ENCODE measurements around the gene CLCN7.

The CLCN7 gene

DNA sequence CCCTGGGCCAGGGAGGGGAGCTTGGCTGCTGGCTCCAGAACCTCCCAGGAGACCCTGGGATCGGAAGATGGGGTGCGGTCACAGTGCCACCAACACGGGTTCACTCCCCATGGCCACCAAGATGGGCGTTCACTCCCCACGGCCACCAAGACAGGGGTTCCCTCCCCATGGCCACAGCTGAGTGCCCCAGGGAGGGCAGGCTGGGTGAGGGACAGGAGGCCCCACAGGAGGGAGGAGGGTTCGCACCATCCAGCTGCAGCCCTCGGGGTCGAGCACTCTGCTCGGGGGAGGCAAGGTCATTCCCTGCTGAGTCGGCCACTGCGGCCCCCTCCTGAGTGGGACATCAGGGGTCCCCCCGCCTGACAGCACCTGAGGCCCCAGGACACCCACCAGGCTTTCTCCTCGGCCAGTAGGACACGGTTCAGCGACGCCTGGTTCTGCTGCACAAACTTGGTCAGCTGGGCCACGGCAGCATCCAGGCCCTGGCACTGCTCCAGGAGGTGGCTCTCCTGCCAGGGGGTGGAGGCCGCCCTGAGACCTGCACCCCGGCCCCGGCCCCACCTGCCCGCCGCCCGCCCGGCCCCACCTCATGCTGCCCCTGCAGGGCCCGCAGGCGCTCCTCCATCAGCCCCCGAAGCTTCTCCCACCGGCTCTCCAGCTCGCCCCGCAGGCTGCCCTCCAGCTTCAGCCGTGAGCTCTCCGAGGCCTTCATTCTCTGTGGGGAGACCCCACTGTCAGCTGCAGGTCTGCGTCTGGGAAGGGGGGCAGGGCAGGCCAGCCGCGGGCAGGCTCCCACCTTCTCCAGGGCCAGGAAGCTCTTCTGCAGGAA, 36.4 kb downstream of the CLCN7 start:
- no peak for DNase-seq
- in situ Hi-C loops (cut with MboI; ENCODE audit: low pct_unique_long_range_greater_than_20kb, low sequenced_read_pairs) = no loop called here

DNA sequence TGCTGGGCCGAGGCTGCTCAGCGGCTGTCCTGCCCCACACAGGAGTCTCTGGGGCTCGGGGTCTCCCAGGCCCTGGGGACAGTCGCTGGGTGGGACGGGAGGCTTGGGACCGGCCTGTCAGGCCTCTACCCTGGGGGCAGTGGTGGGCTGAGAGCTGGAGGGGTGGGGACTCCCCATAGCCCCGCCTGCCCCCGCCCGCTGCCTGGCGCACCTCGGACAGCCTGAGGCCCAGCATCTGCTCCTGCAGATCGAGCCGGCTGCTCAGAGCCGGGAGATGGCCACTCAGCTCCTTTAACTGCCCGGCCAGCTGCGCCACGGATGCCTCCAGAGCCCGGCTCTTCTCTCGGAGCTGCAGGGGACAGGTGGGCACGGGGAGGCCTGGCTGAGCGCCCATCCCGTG, 37.2 kb downstream of the CLCN7 start:
- in situ Hi-C loops (cut with MboI; ENCODE audit: low pct_unique_long_range_greater_than_20kb, low sequenced_read_pairs) = no loop called here
- DNase-seq = no peak

DNA sequence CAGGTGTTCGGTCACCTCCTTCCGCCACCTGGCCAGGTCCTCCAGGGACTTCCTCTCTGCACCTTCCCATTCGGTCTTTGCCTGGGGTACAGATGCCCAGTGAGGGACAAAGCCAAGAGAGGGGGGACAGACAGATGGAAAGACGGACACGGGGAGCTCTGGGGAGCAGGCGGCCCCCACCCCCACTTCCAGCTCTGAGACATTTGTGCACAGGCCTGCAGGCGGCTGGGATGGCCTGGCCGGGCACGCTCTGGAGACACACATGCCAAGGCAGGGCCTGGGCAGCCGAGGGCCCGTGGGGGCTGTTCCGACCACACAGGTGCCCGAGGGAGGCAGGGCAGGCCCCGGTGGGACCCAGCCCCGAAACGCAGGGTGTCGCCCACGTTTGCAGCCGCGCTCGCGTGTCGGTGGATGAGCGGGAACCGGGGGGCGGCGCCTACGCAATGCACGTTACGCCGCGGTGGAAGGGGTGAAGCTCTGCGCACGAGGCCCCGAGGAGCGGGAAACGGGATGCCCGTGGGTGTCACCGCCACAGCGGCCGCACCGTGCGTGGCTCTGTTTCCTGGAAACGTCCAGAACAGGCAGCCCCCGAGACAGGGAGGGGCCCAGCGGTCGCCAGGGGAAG, 38.0 kb downstream of the CLCN7 start:
- no peak for DNase-seq
- in situ Hi-C loops (cut with MboI; ENCODE audit: low pct_unique_long_range_greater_than_20kb, low sequenced_read_pairs) = no loop called here

GRCh38 chr16:1435921-1436697, 38.7 kb downstream of the CLCN7 start:
- DNase-seq = no peak
- in situ Hi-C loops (cut with MboI; ENCODE audit: low pct_unique_long_range_greater_than_20kb, low sequenced_read_pairs) = no loop called here

DNA sequence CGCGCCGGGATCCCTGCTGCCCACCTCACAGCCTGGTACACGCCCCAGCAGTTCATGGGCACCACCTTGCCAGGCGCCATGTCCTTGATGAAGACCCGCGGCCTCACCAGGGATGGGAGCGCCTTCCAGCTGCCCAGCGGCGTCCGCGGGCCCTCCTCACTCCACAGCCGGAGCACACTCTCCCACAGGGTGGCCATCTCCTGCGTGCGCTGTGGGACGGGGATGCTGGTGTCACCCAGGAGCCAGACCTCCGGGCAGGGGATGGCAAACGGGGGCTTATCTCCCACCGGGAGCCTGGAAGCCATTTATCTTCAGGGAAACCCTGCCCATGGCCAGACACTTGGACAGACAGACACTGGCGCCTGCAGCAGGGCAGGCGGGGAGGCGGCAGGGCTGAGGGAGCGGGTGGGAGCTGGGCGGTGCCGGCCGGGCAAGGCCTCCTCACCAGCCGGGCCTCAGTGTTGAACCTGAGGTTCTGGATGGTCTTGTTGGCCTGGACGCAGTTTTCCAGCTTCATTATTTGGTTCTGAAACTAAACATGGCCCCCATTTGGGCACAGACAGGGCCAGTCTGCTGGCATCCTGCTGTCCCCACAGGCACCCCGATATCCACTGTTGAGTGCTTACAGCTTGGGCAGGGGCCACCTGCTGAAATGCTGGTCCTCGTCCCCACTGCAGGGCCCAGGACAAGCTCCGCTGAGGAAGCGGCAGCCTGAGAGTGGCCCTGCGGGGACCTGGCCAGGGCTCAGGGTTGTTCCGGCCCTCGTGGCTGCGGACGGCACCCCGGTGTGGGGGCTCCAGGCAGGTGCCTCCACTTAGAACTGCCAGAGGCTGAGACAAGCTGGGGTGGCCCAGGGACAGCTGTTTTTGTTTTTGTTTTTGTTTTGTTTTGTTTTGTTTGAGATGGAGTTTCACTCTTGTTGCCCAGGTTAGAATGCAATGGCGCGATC, 39.9 kb downstream of the CLCN7 start:
- in situ Hi-C loops (cut with MboI; ENCODE audit: low pct_unique_long_range_greater_than_20kb, low sequenced_read_pairs) = no loop called here
- no peak for DNase-seq

DNA sequence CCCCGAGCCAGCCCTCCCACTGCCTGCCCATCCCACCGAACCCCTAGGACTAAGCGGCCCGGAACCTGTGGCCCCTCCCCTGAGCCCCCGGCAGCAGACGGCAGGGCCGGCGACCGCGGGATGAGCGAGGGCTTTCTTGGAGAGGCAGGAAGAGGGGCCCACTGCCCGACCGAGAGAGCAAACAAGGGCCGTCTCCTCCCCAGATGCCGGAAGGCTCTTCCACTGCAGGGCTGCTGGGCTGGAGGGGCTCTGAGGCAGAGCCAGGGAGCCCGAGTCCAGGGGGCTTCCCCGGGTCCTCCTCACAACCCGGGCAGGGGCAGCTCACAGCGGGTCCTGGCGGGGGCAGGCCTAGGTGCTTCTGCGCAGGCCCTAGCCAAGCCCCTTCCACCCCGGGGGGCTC, 41.1 kb downstream of the CLCN7 start:
- DNase-seq = no peak
- in situ Hi-C loops (cut with MboI; ENCODE audit: low pct_unique_long_range_greater_than_20kb, low sequenced_read_pairs) = no loop called here

DNA sequence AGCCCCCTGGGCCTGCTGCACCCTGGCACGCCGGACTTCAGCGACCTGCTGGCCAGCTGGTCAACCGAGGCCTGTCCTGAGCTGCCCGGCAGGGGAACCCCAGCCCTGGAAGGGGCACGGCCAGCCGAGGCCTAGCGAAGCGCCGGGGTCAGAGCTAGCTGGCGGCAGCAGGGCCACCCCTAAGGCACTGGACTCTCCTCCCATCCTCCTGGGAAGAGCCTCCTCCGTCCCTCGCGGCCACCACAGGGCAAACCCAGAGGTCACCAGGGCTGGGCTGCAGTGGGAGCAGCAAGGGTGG, 41.6 kb downstream of the CLCN7 start:
- in situ Hi-C loops (cut with MboI; ENCODE audit: low pct_unique_long_range_greater_than_20kb, low sequenced_read_pairs) = no loop called here
- no peak for DNase-seq

- in situ Hi-C loops (cut with MboI; ENCODE audit: low pct_unique_long_range_greater_than_20kb, low sequenced_read_pairs) = no loop called here
- no peak for DNase-seq
Measured at GRCh38 chr16:1432388-1433262, 42.2 kb downstream of the CLCN7 start.

DNA sequence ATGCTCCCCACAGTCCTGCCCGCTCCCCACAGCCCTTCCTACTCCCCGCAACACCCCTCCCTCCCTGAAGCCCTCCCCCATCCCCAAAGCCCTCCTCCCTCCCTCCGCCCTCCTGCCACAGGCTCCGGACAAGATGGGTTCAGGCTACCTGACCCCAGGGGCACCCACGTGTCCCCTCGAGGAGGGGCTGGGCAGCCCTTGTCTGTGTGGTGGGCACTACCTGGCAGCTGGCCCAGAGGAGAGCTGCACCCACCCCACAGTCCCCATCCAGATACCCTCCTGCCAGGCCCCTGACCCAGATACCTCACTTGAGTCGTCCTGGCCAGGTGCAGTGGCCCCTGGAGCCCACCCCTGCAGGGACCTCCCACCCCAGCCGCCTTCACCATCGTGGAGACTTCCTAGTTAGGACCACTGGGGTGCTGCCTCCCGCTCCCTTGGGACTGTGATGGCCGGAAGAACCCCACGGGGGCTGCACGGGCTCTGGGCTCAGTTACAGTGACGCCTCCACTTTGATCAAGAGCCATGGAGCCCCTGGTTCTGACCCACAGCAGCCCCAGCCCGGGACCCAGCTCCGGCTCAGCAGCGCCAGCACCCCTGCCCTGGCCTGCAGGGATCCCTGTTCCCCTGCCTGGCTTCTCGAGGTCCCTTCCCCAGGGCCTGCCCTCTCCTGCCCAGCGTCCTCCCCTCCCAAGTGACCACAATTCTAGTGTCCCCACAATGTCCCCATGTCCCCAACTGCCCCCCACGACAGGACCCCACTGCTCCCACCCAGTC, 43.1 kb downstream of the CLCN7 start:
- in situ Hi-C loops (cut with MboI; ENCODE audit: low pct_unique_long_range_greater_than_20kb, low sequenced_read_pairs) = no loop called here
- DNase-seq = no peak

- no peak for DNase-seq
- in situ Hi-C loops (cut with MboI; ENCODE audit: low pct_unique_long_range_greater_than_20kb, low sequenced_read_pairs) = no loop called here
Measured at GRCh38 chr16:1430759-1431496, 43.9 kb downstream of the CLCN7 start, which contains the start of gene PERCC1. PERCC1 (plus strand) TSS chr16:1431078; CDS start chr16:1432594, 1,516 bp downstream.

GRCh38 chr16:1430214-1430758, 44.5 kb downstream of the CLCN7 start:
- in situ Hi-C loops (cut with MboI; ENCODE audit: low pct_unique_long_range_greater_than_20kb, low sequenced_read_pairs) = no loop called here
- no peak for DNase-seq

GRCh38 chr16:1429631-1430030, 45.2 kb downstream of the CLCN7 start:
- no peak for DNase-seq
- in situ Hi-C loops (cut with MboI; ENCODE audit: low pct_unique_long_range_greater_than_20kb, low sequenced_read_pairs) = loop anchor here (10.0 kb wide), 1 partner anchor 135 kb away; no protein-coding TSS in a partner anchor

DNA sequence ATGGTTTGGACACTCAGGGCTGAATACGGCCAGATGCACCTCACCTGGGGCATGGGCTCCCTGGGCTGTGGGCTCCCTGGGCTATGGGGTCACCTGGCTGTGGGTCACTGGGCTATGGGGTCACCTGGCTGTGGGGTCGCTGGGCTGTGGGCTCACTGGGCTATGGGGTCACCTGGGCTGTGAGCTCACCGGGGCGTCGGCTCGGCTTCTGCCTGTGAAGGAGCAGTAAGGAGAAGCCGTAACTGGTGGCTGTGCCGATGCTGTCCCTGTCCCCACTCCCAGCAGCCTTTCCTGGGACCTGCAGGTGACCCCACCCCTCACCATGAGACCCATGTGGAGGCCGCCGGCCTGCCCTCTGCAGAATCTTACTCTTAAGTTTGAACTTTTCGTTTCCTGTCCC, 45.8 kb downstream of the CLCN7 start:
- DNase-seq = no peak
- in situ Hi-C loops (cut with MboI; ENCODE audit: low pct_unique_long_range_greater_than_20kb, low sequenced_read_pairs) = loop anchor here (10.0 kb wide), 1 partner anchor 136 kb away; no protein-coding TSS in a partner anchor

DNA sequence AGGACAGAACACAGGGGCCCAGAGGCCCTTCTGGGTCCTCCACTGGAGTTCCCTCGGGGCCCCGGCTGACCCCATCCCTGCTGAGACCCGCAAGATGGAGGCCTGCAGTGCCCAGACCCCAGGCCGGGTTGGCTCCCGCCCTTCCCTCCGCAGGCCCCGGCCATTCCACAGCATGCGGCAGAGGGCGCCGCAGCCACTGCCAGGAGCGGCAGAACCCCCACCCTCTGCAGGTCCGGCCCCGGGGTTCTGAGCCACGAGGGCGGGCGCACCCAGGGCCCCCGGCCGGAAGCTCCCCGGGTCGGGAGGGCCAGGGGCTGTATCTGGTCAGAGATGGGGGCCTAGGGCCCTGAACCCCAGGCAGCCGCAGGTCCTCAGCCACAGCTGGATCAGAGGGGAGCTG, 46.3 kb downstream of the CLCN7 start:
- in situ Hi-C loops (cut with MboI; ENCODE audit: low pct_unique_long_range_greater_than_20kb, low sequenced_read_pairs) = loop anchor here (10.0 kb wide), 1 partner anchor 136 kb away; no protein-coding TSS in a partner anchor
- DNase-seq = peak; percentile 66

GRCh38 chr16:1427473-1428461, 47.1 kb downstream of the CLCN7 start:
- in situ Hi-C loops (cut with MboI; ENCODE audit: low pct_unique_long_range_greater_than_20kb, low sequenced_read_pairs) = loop anchor here (10.0 kb wide), 1 partner anchor 137 kb away; no protein-coding TSS in a partner anchor
- no peak for DNase-seq

All from KBM-7 (cell line).